ENCODE measurements around the gene ZC3H13.

DNA sequence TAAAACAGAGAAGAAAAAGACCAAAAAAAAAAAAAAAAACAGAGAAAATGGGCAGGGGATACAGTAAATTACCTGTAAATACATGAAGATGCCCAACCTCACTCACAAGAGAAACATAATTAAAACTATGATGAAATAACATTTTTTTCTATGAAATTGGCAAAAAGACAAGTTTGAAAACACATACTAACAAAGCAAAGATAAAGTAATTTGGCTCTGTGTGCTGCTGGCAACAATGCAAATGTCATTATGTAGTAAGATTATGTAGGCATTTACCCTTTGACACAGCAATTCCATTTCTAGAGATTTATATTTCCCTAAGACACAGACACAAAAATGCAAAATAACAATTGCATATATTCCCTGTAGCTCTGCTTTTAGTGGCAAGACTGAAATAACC, 20.2 kb downstream of the ZC3H13 start:
- TF ChIP-seq, protein P1, sequence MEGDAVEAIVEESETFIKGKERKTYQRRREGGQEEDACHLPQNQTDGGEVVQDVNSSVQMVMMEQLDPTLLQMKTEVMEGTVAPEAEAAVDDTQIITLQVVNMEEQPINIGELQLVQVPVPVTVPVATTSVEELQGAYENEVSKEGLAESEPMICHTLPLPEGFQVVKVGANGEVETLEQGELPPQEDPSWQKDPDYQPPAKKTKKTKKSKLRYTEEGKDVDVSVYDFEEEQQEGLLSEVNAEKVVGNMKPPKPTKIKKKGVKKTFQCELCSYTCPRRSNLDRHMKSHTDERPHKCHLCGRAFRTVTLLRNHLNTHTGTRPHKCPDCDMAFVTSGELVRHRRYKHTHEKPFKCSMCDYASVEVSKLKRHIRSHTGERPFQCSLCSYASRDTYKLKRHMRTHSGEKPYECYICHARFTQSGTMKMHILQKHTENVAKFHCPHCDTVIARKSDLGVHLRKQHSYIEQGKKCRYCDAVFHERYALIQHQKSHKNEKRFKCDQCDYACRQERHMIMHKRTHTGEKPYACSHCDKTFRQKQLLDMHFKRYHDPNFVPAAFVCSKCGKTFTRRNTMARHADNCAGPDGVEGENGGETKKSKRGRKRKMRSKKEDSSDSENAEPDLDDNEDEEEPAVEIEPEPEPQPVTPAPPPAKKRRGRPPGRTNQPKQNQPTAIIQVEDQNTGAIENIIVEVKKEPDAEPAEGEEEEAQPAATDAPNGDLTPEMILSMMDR (IDR thresholded peaks at IDR 0.05; ENCODE audit: low read length) = no peak
- TF ChIP-seq EZH2phosphoT487 (IDR thresholded peaks at IDR 0.05; ENCODE audit: low read length) = no peak
